SU-DHL-6 (cell line): ENCODE data around the gene ADAMTS17.

Experiments used
- H2AFZ ChIP-seq: fragments of 200-600 bp; sonication (generic); 2 replicates; pipeline ENCODE4 v1.6.1; 2014; ENCODE audit warnings: low read depth, mild to moderate bottlenecking, moderate library complexity, mixed read lengths, antibody characterized with exemption, low read length; ENCODE audit not compliant: severe bottlenecking
- H3F3A ChIP-seq: fragments of 200-600 bp; shearing (Covaris generic); 2 replicates; pipeline ENCODE4 v1.6.0; 2016; ENCODE audit warnings: antibody characterized with exemption, mild to moderate bottlenecking; ENCODE audit not compliant: insufficient read depth
- H3K27ac ChIP-seq: fragments of 200-600 bp; sonication (generic); 2 replicates; pipeline ENCODE4 v1.5.1; 2016; ENCODE audit warnings: low read depth, mild to moderate bottlenecking, low read length, moderate library complexity, mixed read lengths
- H3K27me3 ChIP-seq: fragments of 200-600 bp; sonication (generic), shearing (Covaris generic); 2 replicates; pipeline ENCODE4 v1.6.0; 2014; ENCODE audit warnings: mild to moderate bottlenecking, low read length
- H3K36me3 ChIP-seq: fragments of 200-600 bp; sonication (generic); 2 replicates; pipeline ENCODE4 v1.6.1; 2014; ENCODE audit warnings: mild to moderate bottlenecking, low read length, mixed read lengths
- H3K4me2 ChIP-seq: fragments of 300-600, 200-600 bp; shearing (Covaris generic), sonication (generic); 2 replicates; pipeline ENCODE4 v1.6.0; 2014; ENCODE audit warnings: low read length, low read depth, mild to moderate bottlenecking; ENCODE audit not compliant: poor library complexity, severe bottlenecking
- H3K4me3 ChIP-seq: fragments of 200-600 bp; sonication (generic); 2 replicates; pipeline ENCODE4 v1.5.1; 2014; ENCODE audit warnings: antibody characterized with exemption, low read length, mild to moderate bottlenecking, mixed read lengths; ENCODE audit not compliant: insufficient read depth, poor library complexity, severe bottlenecking
- H3K79me2 ChIP-seq: fragments of 200-600 bp; sonication (generic); 2 replicates; pipeline ENCODE4 v1.6.1; 2014; ENCODE audit warnings: mild to moderate bottlenecking, low read length, moderate library complexity; ENCODE audit not compliant: insufficient read depth
- H3K9ac ChIP-seq: fragments of 200-600 bp; sonication (generic); 2 replicates; pipeline ENCODE4 v1.7.0; 2014; ENCODE audit warnings: mild to moderate bottlenecking, low read length
- H3K9me2 ChIP-seq: fragments of 200-600 bp; sonication (generic); replicated peaks from 2 replicates; pipeline ENCODE4 v1.6.1; 2014; ENCODE audit warnings: low read length; ENCODE audit not compliant: insufficient read depth
- H3K9me3 ChIP-seq: fragments of 200-600 bp; sonication (generic); 2 replicates; pipeline ENCODE4 v1.6.1; 2014; ENCODE audit warnings: low read length, mixed read lengths; ENCODE audit not compliant: insufficient read depth
- H4K20me1 ChIP-seq: fragments of 200-600 bp; sonication (generic); 2 replicates; pipeline ENCODE4 v1.6.1; 2014; ENCODE audit warnings: low read depth, mild to moderate bottlenecking, antibody characterized with exemption, low read length, moderate library complexity, mixed read lengths
- CTCF ChIP-seq: fragments of 200-600 bp; sonication (generic); IDR thresholded peaks from one replicate; pipeline ENCODE4 v1.5.1; 2017; ENCODE audit warnings: antibody characterized with exemption, mild to moderate bottlenecking, low read length, moderate library complexity; ENCODE audit not compliant: insufficient read depth, poor library complexity, severe bottlenecking
- EZH2phosphoT487 ChIP-seq: fragments of 200-600 bp; sonication (generic), shearing (Covaris generic); conservative IDR thresholded peaks from 2 replicates; pipeline ENCODE4 v1.6.1; 2018; ENCODE audit warnings: mild to moderate bottlenecking, antibody characterized with exemption, low read length, moderate library complexity, mixed read lengths

The ADAMTS17 gene

GRCh38 chr15:99923711-99924110 is 418.1 kb downstream of the ADAMTS17 start:
- no peak for TF ChIP-seq CTCF
- no peak for TF ChIP-seq EZH2phosphoT487
- H3F3A ChIP-seq = no peaks in the 10 kb centered on the region
- H3K4me2 ChIP-seq = no peak overlapping the region
- no peak overlapping the region for H3K9ac ChIP-seq
- H4K20me1 ChIP-seq = no peaks in the 10 kb centered on the region
- H2AFZ ChIP-seq = no peak overlapping the region
- H3K9me3 ChIP-seq = no peaks in the 10 kb centered on the region
- H3K36me3 ChIP-seq = no peaks in the 10 kb centered on the region
- H3K9me2 ChIP-seq = no peaks in the 10 kb centered on the region
- no peaks in the 10 kb centered on the region for H3K79me2 ChIP-seq
- no peak overlapping the region for H3K4me3 ChIP-seq
- no peak overlapping the region for H3K27ac ChIP-seq
- H3K27me3 ChIP-seq = no peaks in the 10 kb centered on the region
